ENCODE data around the gene ALKBH6. TPM values are rescaled to one million over a fixed set of nuclear protein-coding genes. Genes with fewer than 3 reads are reported as not detected.
A peak's percentile ranks its signal among the peaks of the same experiment; 100 is the strongest.

The ALKBH6 gene
- total and polyA plus RNA-seq, 2 experiments from 2014 or later = 24.1 to 31.1 TPM

DNA sequence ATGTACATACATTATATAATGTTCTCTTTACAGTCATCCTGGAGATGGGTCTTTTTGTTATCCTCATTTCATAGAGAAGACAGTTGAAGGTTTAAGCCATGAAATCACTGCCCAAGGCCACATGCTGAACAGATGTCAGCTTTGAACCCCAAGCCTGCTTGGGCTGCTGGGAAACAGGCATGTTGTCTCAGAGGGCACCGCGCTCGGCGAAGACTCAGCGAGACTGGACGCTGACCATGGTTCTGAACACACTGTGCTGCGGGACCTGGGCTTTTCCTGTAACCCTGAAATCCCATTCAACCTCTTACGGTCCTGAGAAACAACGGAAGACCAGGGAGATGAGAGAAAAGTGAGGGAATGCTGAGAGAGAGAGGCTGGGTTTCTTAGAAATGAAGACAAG lies 50.5 kb downstream of the ALKBH6 start:
- no peak for TF ChIP-seq EZH2 (IDR thresholded peaks at IDR 0.05; ENCODE audit: borderline replicate concordance)
- TF ChIP-seq, protein P1, sequence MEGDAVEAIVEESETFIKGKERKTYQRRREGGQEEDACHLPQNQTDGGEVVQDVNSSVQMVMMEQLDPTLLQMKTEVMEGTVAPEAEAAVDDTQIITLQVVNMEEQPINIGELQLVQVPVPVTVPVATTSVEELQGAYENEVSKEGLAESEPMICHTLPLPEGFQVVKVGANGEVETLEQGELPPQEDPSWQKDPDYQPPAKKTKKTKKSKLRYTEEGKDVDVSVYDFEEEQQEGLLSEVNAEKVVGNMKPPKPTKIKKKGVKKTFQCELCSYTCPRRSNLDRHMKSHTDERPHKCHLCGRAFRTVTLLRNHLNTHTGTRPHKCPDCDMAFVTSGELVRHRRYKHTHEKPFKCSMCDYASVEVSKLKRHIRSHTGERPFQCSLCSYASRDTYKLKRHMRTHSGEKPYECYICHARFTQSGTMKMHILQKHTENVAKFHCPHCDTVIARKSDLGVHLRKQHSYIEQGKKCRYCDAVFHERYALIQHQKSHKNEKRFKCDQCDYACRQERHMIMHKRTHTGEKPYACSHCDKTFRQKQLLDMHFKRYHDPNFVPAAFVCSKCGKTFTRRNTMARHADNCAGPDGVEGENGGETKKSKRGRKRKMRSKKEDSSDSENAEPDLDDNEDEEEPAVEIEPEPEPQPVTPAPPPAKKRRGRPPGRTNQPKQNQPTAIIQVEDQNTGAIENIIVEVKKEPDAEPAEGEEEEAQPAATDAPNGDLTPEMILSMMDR (IDR thresholded peaks at IDR 0.05; ENCODE audit: poor library complexity) = no peak
- TF ChIP-seq EZH2phosphoT487 (IDR thresholded peaks at IDR 0.05; ENCODE audit: low read depth, severe bottlenecking, unreplicated experiment) = no peak
- Histone ChIP-seq H4K20me1 (ENCODE audit: insufficient read depth, poor library complexity, severe bottlenecking) (no peaks in the 10 kb centered on the region), H3K36me3 (replicated peaks; ENCODE audit: insufficient read depth, low read depth) (no peaks in the 10 kb centered on the region), H2AFZ (no peak overlapping the region), H3K27me3 (peaks cover 29% of the 10 kb centered on the region), H3K9me3 (ENCODE audit: low read depth) (no peaks in the 10 kb centered on the region), H3K4me2 (no peak overlapping the region), H3K9me2 (replicated peaks; ENCODE audit: insufficient read depth) (no peaks in the 10 kb centered on the region), H3K79me2 (no peaks in the 10 kb centered on the region), H3K4me3 (no peak overlapping the region), H3K27ac (no peak overlapping the region), H3K4me1 (ENCODE audit: insufficient read depth) (no peaks in the 10 kb centered on the region)
- peak; percentile 86 for DNase-seq (ENCODE audit: low spot score)
- WGBS (ENCODE audit: low lambda C conversion rate, missing lambda C conversion rate) = 6% methylated on average over 9 of the region's 9 CpGs

DNA sequence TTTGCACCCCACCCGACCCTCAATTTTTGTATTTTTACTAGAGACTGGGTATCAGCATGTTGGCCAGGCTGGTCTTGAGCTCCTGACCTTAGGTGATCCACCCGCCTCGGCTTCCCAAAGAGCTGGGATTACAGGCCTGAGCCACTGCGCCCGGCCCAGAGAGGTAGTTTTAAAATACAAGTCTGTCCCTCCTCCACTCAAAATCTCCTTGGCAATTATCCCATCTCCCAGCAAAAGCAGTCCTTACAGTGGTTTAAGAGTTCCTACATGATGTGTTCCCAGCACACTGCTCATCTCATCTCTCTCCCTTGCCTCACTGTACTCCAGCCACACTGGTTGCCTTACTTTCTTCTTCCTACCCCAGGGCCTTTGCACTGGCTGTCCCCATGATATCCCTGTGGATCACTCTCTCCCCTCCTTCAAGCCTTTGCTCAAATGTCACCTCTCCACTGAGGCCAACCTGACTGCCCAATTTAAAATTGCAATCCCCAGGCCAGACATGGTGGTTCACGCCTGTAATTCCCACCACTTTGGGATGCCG lies 53.5 kb downstream of the ALKBH6 start:
- DNase-seq (ENCODE audit: low spot score) = no peak
- 89% methylated on average over 7 of the region's 7 CpGs for WGBS (ENCODE audit: low lambda C conversion rate, missing lambda C conversion rate)
- Histone ChIP-seq H3K4me2 (no peak overlapping the region), H2AFZ (no peak overlapping the region), H3K4me3 (no peak overlapping the region), H3K79me2 (no peaks in the 10 kb centered on the region), H3K4me1 (ENCODE audit: insufficient read depth) (no peaks in the 10 kb centered on the region), H3K9me3 (ENCODE audit: low read depth) (no peaks in the 10 kb centered on the region), H3K9me2 (replicated peaks; ENCODE audit: insufficient read depth) (no peaks in the 10 kb centered on the region), H4K20me1 (ENCODE audit: insufficient read depth, poor library complexity, severe bottlenecking) (no peaks in the 10 kb centered on the region), H3K36me3 (replicated peaks; ENCODE audit: insufficient read depth, low read depth) (no peaks in the 10 kb centered on the region), H3K27me3 (peaks cover 44% of the 10 kb centered on the region), H3K27ac (no peak overlapping the region)
- TF ChIP-seq, protein P1 (IDR thresholded peaks at IDR 0.05; ENCODE audit: poor library complexity) = no peak
- no peak for TF ChIP-seq EZH2 (IDR thresholded peaks at IDR 0.05; ENCODE audit: borderline replicate concordance)

DNA sequence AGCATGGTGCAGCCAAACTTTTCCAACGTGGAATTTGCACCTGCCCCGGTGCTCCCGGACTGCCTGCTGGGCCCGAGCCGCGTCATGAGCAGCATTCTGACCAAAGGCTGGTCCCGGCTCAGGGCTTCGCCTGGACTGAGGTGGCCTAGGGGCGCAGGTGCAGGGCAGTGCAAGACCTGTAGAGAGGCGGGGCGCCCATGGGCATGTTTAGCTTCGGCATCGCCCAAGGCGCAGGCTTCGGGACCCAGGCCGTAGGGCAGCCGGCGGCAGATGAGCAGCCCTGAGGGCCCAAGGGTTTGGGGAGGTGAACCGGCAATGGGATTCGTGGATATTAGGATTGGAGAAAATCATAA lies 54.1 kb downstream of the ALKBH6 start:
- no peak overlapping the region for H3K27ac ChIP-seq
- no peaks in the 10 kb centered on the region for H3K4me1 ChIP-seq (ENCODE audit: insufficient read depth)
- no peaks in the 10 kb centered on the region for H3K79me2 ChIP-seq
- H3K4me3 ChIP-seq = no peak overlapping the region
- 67% methylated on average over 20 of the region's 20 CpGs for WGBS (ENCODE audit: low lambda C conversion rate, missing lambda C conversion rate)
- H3K9me3 ChIP-seq (ENCODE audit: low read depth) = no peaks in the 10 kb centered on the region
- H2AFZ ChIP-seq = no peak overlapping the region
- TF ChIP-seq EZH2phosphoT487 (IDR thresholded peaks at IDR 0.05; ENCODE audit: low read depth, severe bottlenecking, unreplicated experiment) = no peak
- TF ChIP-seq, protein P1 (IDR thresholded peaks at IDR 0.05; ENCODE audit: poor library complexity) = no peak
- TF ChIP-seq EZH2 (IDR thresholded peaks at IDR 0.05; ENCODE audit: borderline replicate concordance) = no peak
- no peaks in the 10 kb centered on the region for H3K9me2 ChIP-seq (replicated peaks; ENCODE audit: insufficient read depth)
- no peak overlapping the region for H3K4me2 ChIP-seq
- H4K20me1 ChIP-seq (ENCODE audit: insufficient read depth, poor library complexity, severe bottlenecking) = no peaks in the 10 kb centered on the region
- peaks cover 44% of the 10 kb centered on the region for H3K27me3 ChIP-seq
- no peaks in the 10 kb centered on the region for H3K36me3 ChIP-seq (replicated peaks; ENCODE audit: insufficient read depth, low read depth)
- DNase-seq (ENCODE audit: low spot score) = no peak

Other genes starting within 250 kb of the ALKBH6 start
- 0.84 and 6.7 TPM in 2 replicates for gene ARHGAP33, start 238.6 kb downstream of the ALKBH6 start, total RNA-seq
- gene ARHGAP33, start 238.6 kb downstream of the ALKBH6 start, polyA plus RNA-seq = 7.9 and 11.4 TPM in 2 replicates
- gene PRODH2, start 201.4 kb downstream of the ALKBH6 start, total RNA-seq = 5.1 and 6.8 TPM in 2 replicates
- 7.1 and 13.9 TPM in 2 replicates for gene PRODH2, start 201.4 kb downstream of the ALKBH6 start, polyA plus RNA-seq
- 0.30 and 0.36 TPM in 2 replicates for gene NPHS1, start 161.7 kb downstream of the ALKBH6 start, total RNA-seq
- gene NPHS1, start 161.7 kb downstream of the ALKBH6 start, polyA plus RNA-seq = 0.15 and 0.76 TPM in 2 replicates
- gene KIRREL2, start 157.3 kb downstream of the ALKBH6 start, total RNA-seq = 0.12 and 1.4 TPM in 2 replicates
- gene KIRREL2, start 157.3 kb downstream of the ALKBH6 start, polyA plus RNA-seq = 0.64 and 2.3 TPM in 2 replicates
- gene APLP1, start 145.6 kb downstream of the ALKBH6 start, total RNA-seq = 19.8 and 29.0 TPM in 2 replicates
- 115 and 147 TPM in 2 replicates for gene APLP1, start 145.6 kb downstream of the ALKBH6 start, polyA plus RNA-seq
- 2.7 and 3.9 TPM in 2 replicates for gene NFKBID, start 113.7 kb downstream of the ALKBH6 start, total RNA-seq
- 7.3 and 10.8 TPM in 2 replicates for gene NFKBID, start 113.7 kb downstream of the ALKBH6 start, polyA plus RNA-seq
- gene HCST, start 111.7 kb downstream of the ALKBH6 start, total RNA-seq = 0.97 and 1.4 TPM in 2 replicates
- gene HCST, start 111.7 kb downstream of the ALKBH6 start, polyA plus RNA-seq = 3.9 and 4.8 TPM in 2 replicates
- 2.8 and 5.9 TPM in 2 replicates for gene TYROBP, start 105.9 kb downstream of the ALKBH6 start, total RNA-seq
- gene TYROBP, start 105.9 kb downstream of the ALKBH6 start, polyA plus RNA-seq = 2.9 and 4.9 TPM in 2 replicates
- 4.7 and 5.3 TPM in 2 replicates for gene LRFN3, start 77.8 kb downstream of the ALKBH6 start, total RNA-seq
- 15.6 and 19.2 TPM in 2 replicates for gene LRFN3, start 77.8 kb downstream of the ALKBH6 start, polyA plus RNA-seq
- 34.4 and 36.5 TPM in 2 replicates for gene SDHAF1, start 19.0 kb downstream of the ALKBH6 start, total RNA-seq
- gene SDHAF1, start 19.0 kb downstream of the ALKBH6 start, polyA plus RNA-seq = 23.9 and 28.6 TPM in 2 replicates
- 6.5 and 8.9 TPM in 2 replicates for gene SYNE4, start 5.4 kb downstream of the ALKBH6 start, total RNA-seq
- 19.8 and 21.1 TPM in 2 replicates for gene SYNE4, start 5.4 kb downstream of the ALKBH6 start, polyA plus RNA-seq
- 5.1 and 12.8 TPM in 2 replicates for gene CLIP3, start 18.7 kb upstream of the ALKBH6 start, total RNA-seq
- gene CLIP3, start 18.7 kb upstream of the ALKBH6 start, polyA plus RNA-seq = 19.5 and 21.8 TPM in 2 replicates
- 4.5 and 6.8 TPM in 2 replicates for gene THAP8, start 40.1 kb upstream of the ALKBH6 start, total RNA-seq
- gene THAP8, start 40.1 kb upstream of the ALKBH6 start, polyA plus RNA-seq = 23.1 and 24.1 TPM in 2 replicates
- 1.8 and 2.1 TPM in 2 replicates for gene WDR62, start 40.7 kb upstream of the ALKBH6 start, total RNA-seq
- gene WDR62, start 40.7 kb upstream of the ALKBH6 start, polyA plus RNA-seq = 1.2 and 4.6 TPM in 2 replicates
- gene OVOL3, start 96.9 kb upstream of the ALKBH6 start, total RNA-seq = not detected in 2 replicates
- not detected in 2 replicates for gene OVOL3, start 96.9 kb upstream of the ALKBH6 start, polyA plus RNA-seq
- gene POLR2I, start 100.7 kb upstream of the ALKBH6 start, total RNA-seq = 19.3 and 21.7 TPM in 2 replicates
- 104 and 115 TPM in 2 replicates for gene POLR2I, start 100.7 kb upstream of the ALKBH6 start, polyA plus RNA-seq
- 108 and 123 TPM in 2 replicates for gene TBCB, start 101.3 kb upstream of the ALKBH6 start, total RNA-seq
- 149 and 179 TPM in 2 replicates for gene TBCB, start 101.3 kb upstream of the ALKBH6 start, polyA plus RNA-seq
- gene CAPNS1, start 125.9 kb upstream of the ALKBH6 start, total RNA-seq = 199 and 268 TPM in 2 replicates
- 320 and 346 TPM in 2 replicates for gene CAPNS1, start 125.9 kb upstream of the ALKBH6 start, polyA plus RNA-seq
- gene COX7A1, start 138.2 kb upstream of the ALKBH6 start, total RNA-seq = not detected in 2 replicates
- gene COX7A1, start 138.2 kb upstream of the ALKBH6 start, polyA plus RNA-seq = not detected in 2 replicates
- 3.5 and 8.1 TPM in 2 replicates for gene ZNF565, start 200.5 kb upstream of the ALKBH6 start, total RNA-seq
- gene ZNF565, start 200.5 kb upstream of the ALKBH6 start, polyA plus RNA-seq = 3.0 and 7.9 TPM in 2 replicates
- 80.5 and 106 TPM in 2 replicates for gene ZNF146, start 200.9 kb upstream of the ALKBH6 start, total RNA-seq
- gene ZNF146, start 200.9 kb upstream of the ALKBH6 start, polyA plus RNA-seq = 39.7 and 46.4 TPM in 2 replicates